ENCODE data around the gene KCNK7.

Gene KCNK7

DNA sequence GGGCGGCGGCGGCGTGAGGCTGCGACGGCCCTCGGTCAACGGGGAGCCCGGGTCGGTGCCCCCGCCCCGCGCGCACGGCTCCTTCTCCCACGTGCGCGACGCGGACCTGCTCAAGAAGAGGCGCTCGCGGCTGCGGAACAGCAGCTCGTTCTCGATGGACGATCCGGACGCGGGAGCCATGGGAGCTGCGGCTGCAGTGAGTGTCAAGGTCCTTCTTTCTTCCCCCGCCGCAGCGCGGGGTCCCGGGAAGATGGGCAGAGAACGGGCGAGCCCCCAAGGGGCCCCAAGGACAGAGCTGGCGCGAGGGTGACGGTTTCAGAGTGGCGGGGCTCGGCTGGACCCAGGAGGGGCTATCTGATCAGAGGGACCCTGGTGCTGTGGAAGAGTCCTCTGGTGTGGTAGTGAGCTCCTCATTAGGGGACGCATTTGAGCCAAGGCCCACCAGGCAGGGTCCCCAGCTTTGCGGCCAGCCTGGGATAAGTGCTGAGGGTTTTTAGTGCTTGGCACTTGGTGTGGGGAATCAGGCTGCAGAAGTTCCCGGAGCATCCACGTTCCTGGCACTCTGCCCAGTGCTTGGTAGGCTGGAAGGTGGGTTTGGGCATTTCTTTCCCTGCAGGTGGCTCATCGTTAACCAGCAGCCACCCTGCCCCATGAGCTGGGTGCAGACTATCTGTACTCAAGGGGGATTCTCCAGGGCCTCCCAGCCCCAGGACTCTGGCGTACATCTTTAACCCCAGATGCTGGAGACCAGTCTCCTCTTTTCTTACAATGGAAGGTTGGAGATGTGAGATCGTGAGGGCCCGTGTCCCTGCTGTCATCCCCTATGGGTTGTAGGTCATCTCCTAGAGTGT, 10.0 kb downstream of the KCNK7 start:
- no peak for DNase-seq

DNA sequence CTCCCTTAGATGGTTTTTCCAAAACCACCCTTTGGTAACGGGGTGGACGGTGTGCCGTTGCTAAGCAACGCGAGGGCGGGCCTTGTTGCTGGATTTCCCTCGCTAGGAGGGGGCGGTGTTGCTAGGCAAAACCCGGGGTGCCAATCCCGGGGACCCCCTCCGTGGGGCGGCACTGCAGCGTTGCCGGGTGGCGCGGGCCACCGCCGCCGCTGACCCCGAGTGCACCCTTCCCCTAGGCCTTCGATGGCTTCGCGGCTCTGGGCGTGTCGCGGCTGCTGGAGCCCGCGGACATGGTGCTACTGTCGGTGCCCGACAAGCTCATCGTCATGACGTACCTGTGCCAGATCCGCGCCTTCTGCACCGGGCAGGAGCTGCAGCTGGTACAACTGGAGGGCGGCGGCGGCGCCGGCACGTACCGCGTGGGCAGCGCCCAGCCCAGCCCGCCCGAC, 10.9 kb downstream of the KCNK7 start:
- DNase-seq, result no peak

DNA sequence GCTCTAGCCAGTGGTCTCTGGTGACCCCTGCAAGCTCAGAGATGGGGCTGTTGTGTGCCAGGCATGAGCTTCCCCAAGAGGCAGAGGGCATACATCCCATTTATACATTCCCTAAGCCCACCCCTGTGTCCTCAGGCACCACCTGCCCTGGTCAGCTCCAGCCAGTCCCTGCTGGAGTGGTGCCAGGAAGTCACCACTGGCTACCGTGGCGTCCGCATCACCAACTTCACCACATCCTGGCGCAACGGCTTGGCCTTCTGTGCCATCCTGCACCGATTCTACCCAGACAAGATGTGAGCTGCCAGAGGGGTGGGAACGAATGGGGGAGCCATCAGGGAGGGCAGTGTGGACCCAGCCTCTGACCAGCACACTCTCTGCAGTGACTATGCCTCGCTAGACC, 11.5 kb downstream of the KCNK7 start:
- no peak for DNase-seq

DNA sequence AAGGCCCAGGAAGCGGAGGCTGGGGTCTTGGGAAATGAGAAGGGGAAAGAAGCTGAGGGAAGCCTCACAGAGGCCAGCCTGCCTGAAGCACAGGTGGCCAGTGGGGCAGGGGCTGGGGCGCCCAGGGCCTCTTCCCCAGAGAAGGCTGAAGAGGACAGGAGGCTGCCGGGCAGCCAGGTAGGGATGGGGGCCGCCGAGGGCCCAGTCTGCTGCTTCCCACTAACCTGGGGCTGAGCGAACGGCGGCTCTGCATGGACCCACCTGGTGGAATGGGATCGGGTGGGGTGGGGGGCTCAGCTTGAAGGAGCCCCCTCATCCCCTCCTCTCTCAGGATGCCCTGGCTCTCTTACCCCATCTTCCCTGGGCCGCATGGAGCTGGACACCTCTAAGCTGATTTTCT, 12.0 kb downstream of the KCNK7 start:
- no peak for DNase-seq

DNA sequence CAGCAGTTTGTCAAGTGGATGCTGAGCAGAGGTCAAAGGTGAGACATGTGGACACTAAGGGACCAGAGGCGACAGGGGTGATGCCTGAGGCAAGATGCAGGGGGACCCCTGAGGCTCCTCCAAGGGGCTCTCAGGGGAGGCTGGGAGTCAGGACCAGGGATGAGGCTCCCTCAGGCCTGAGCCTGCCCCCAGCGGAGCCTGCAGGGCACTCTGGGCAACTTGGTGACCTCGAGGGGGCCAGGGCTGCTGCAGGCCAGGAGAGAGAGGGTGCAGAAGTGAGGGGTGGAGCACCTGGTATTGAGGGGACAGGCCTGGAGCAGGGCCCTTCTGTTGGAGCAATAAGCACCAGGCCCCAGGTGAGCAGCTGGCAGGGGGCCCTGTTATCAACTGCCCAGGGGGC, 13.7 kb downstream of the KCNK7 start:
- no peak for DNase-seq

DNA sequence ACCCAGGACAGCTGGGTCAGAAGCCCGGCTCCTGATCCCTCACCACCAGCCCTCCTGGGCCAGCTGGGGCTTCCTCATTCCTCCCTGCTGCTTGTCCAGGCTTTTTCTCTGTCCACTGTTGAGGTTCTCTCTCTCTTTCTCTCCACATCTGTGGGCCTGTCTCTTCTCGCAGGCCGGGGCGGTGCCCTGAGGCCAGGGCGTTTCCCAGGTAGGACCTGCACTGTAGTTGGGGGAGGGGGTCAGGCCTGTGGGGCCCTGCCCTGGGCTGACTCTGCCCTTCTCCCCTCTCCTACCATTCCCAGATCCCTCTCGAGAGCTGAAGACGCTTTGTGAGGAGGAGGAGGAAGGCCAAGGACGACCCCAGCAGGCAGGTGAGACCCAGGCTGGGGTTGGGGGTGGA, 14.8 kb downstream of the KCNK7 start:
- no peak for DNase-seq

DNA sequence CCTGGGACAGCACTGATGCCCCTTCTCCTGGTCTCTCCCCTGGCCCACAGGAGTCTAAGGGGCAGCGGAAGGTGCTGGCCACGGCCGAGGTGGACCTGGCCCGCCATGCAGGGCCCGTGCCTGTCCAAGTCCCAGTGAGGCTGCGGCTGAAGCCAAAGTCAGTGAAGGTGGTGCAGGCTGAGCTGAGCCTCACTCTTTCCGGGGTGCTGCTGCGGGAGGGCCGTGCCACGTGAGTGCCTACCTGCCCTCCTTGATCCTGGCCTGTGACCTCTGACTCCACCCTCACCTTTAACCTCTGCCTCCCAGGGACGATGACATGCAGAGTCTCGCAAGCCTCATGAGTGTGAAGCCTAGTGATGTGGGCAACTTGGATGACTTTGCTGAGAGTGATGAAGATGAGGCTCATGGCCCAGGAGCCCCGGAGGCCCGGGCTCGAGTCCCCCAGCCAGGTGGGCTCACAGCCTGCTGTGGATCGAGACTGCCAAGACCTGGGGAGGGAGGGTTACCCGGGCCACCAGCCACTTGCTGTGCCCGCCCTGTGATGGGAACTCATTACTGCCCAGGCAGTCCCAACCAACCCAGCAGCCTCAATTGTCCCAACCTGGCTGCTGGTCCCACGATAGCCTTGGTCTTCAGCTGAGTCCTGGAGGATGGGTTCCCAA, 15.4 kb downstream of the KCNK7 start:
- no peak for DNase-seq

DNA sequence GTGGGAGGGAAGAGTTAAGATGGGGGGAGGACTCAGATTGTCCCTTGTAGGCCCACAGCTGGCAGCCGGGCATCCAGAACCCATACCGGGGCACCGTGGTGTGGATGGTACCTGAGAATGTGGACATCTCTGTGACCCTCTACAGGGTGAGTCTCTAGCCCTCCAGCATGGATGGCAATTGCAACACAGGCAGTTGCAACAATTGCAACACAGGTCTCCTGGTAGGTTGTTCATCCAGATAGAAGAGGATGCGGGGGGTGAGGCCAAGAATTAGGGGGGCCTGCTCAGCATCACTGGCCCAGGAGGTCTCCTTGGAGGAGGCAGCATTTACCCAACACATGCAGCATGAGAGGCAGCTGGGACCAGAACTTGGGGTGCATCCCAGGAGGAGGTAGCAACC, 16.3 kb downstream of the KCNK7 start:
- DNase-seq, result no peak

DNA sequence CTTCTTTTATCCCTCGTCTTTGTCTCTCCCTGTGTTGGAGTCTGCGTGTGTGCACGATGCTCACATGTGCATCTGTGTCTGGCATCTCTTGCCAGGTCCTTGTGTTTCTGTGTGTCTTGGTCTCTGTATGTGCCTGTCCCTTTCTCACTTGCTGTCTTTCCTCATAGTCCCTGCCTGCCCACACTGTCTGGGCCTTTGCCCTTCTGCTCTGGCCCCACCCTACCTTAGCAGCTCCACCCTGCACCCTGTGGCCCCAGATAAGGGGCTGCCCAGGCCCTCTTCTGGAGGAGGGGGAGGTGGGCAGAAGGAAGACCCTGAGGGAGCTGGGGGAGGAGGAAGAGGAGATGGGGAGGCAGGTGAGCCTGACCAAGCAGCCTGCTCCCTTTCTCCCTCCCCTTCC, 16.9 kb downstream of the KCNK7 start:
- DNase-seq, result no peak

DNA sequence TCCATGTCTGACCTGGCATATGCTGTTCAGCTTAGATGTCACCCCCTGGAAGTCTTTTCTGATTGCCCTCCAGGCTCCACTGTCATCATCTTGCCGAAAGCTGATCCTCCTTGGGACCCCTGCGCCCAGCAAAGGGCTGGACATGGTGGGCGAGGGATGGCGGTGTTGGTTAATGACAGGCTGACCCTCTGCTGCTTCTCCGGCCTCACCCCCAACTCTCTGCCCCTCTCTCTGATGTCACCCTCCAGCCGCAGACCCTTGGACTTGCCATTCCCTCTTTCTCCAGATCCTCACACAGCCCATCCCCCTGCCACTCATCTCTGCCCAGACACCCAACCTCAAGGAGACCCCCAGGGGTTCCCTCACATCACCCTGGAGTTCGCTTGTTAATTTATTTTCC, 17.5 kb downstream of the KCNK7 start:
- no peak for DNase-seq

DNA sequence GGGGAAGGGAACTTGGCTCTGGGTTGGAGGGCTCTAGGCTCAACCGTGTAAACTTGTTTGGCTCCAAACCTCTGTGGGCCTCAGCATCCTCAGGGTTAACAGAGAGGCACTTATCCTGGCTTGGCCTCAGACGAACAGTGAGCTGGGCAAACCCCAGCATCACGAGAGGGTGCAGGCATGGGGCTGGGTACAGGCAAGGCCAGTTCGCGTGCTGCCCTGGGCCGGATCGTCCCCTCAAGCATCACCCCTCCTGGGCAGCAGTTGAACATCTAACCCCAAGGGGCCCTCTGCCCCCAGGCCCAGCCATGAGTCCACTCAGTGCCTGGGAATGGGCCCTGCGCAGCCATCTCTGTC, 17.9 kb downstream of the KCNK7 start:
- no peak for DNase-seq

DNA sequence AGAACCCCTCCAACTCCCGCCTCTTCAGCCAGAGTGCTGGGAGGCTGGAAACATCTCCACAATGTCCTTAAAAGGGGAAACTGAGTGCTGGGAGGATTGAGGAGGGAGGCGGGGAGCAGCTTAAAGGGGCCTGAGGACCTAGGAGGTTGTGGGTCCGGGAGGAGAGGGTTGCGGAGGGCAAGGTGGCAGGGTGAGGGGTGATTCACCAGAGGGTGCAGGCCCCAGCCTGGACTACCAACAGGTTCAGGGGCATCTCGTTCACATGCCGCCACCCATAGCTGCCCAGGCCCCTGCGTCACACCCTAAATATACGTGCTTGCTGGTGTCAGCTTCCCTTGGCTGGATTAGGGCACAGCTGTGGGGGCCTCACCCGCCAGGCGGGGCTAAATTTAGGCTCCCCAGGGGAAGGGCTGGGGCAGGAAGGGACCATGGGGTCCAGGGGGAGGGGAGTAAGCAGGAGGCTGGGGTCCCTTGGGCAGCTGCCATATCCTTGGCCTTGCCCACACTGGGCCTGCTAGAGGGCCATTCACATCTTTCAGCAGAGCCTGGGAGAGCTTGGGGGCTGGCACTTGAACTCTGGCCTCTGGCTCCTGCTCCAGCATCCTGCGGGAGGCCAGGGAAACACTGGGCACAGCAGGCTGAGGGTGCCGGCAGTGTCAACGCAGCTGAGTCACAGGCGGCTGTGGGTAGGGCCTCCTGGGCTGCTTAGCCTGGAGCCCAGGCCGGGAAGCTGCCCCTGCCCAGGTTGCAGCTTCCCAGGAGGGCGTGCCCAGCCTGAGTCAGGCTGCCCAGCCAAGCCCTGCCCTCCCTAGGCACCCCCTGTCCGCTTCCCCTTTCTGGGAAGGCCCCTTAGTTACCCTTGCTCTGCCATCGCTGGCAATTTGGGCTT, 18.5 kb downstream of the KCNK7 start:
- DNase-seq, result peak in 1 of 5 donors; percentile 26

DNA sequence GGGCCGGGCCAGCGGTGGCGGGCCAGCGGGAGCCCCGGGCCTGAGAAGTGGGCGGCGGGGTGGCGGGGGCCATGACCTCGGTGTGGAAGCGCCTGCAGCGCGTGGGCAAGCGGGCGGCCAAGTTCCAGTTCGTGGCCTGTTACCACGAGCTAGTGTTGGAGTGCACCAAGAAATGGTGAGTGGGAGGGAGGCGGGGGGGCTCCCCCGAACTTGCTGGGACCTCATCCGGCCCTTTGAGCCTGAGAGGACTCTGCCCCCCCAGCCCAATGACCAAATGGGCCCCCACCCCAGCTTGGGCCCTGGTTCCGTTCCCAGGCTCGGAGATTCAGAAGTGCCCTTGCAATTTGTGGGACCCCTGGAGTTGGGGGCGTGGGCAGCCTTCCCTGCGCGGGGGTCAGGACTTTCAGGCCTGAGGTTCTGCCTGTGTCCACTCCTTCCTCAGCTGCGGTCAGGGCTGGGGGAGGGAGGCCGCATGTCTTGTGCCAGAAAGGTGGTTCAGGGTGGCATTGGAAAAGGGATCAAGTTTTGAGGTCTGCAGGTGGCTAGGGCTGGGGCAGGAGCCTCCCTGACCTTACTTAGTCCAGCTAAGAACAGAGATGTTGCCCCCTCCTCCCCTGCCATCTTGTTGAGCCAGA, 19.3 kb downstream of the KCNK7 start:
- peak in 1 of 5 donors; percentile 19 for DNase-seq

DNA sequence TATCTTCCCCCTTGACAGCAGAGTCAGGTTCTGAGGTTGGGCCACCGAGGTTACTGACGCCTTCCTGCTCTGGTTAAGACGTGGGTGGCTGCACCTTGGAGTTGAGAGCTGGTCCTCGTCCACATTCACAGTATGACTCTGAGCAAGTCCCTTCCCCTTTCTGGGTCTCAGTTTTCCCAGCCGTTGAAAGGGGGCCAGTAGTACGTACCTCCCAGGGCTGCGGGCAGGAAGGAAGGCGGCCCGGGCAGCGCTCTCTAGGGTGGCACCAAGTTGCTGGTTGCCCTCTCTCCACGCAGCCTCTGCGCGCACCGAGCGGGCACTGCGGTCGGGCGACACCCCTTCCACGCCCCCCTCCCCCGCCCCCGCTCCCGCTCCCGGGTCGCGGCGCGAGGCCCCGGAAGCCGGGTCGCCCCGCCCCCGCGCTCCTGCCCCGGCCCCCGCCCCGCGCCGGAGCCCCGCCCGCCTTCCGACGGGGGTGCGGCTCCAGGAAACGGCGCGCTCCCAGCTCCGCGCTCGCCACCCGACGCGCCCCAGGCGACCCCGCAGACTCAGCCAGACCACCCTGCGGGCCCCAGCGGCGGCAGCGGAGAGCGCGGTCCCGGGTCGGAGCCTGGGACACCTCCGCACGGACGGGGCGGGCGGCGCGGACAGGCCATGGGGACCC, 19.9 kb downstream of the KCNK7 start, which contains the start of gene EHBP1L1:
Gene EHBP1L1, plus strand, starts transcription at position 486 of the 664 bp plus-strand sequence. CDS start 250 bp downstream, outside the sequence.
- DNase-seq, result peak; percentile 68 to 86 (median 69)

DNA sequence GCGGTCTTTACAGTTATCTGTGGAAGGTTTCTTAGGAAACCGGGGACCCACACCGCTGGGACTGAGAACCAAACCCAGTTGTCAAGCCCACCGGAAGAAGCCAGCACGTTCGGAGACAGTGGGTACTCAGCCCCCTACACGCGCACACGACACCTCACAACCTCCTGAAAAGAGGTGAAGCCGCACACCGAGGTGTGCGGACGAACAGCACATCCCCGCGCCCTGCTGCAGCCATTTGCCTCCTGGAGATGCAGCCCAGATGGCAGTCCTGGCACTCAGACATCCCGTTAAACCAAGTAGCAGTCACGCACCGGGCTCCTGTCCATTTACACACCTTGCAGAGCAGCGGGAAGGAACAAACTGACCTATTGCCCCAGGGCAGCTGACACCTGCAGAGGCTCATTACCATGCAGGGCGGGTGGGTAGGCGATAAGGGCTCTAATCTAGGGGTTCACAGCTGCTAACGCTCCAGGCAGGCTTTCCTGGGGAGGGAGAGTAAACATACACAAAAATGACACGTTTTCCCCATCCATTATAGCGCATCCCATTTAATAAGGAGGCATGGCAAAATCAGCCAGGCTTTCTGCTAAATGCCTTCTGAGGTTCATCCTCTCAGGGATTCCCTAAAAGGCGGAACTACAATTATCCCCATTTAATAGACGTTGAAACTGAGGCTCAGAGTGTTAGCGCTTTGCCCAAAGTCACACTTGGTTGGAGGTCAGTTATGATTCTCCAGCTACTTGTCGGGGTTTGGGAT, 20.6 kb downstream of the KCNK7 start:
- DNase-seq, result no peak

DNA sequence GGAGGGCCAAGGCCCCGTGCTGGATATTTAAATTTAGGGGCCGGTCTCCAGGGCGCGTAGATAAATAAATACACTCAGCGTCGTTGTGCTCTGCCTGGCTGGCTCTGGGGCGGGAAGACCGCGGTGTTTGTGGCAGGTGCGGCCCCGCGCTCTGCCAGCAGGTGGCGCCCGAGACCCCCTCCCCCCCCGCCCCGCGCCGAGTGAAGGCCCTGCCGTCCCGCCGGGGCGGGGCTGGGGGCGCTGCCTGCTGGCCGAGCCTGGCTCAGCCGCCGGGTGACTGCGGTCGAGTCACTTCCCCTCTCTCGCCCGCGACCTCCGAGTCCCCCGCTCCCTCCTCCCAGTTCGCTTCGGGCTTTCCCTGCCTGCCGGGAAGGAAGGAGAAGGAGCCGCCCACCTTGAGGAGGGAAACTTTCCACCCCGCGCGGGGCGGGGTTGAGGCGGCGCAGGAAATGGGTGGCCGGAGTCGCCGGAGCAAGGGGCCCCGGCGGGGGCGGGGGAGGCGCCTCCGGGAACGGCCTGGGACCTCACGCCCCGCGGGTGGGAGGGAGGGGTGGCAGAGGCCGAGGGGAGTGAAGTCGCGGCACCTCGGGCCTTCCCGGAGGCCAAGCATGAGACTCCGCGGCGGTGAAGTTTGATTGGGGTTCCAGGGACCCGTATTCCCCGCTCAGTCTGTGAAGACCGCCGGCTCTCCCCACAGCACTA, 21.3 kb downstream of the KCNK7 start:
- peak; percentile 74 to 95 (median 88) for DNase-seq

DNA sequence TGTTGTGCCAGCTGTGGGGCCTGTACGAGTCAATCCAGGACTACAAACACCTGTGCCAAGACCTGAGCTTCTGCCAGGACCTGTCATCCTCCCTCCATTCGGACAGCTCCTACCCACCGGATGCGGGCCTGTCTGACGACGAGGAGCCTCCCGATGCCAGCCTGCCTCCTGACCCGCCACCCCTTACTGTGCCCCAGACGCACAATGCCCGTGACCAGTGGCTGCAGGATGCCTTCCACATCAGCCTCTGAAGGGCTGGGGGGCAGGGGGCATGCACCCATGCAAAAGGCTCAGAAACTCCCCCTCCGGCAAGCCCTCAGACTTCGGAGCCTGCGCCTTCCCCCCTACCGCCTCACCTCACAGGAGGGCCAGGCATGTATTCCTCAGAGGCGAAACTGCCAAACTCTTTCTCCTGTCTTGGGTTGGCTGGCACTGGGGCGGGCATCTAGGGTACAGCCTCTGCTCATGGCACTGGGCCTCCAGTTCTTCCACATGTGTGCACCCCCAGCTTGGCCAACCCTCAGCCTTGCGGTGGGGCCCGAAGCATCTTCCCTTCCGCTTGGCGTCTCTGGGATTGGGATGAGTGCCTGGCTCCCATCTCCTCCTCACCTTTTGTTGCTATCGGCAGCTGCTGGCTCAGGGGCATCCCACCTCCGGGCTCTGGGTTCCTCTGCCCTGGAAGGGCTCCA, 22.1 kb downstream of the KCNK7 start:
- DNase-seq, result no peak

DNA sequence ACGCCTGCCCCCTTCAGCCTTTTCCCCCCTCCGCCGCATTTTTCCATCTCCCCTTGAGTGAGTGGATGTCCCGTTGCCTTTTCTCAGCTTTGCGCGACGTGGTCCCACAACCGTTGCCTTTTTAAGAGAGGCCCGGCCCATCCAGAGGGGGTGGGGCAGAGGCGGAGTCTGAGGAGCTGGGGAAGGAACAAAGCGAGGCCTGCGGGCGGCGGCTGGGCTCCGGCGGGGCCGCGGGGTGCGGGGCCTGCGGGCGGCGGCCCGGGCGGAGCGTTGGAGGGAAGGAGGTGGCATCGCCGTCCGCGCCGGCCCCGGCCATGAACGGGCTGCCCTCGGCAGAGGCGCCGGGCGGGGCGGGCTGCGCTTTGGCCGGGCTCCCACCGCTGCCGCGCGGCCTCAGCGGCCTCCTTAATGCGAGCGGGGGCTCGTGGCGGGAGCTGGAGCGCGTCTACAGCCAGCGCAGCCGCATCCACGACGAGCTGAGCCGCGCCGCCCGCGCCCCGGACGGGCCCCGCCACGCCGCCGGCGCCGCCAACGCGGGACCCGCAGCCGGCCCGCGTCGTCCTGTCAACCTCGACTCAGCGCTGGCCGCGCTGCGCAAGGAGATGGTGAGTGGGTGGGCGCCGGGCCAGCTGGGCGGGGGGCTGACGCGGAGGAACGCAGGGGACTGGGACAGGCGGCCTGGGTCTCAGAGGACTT, 23.1 kb downstream of the KCNK7 start, which contains the start of gene FAM89B:
Gene FAM89B, plus strand, starts transcription at position 183 of the 696 bp plus-strand sequence. Its CDS starts 132 bp downstream, at position 315.
- DNase-seq, result peak; percentile 70 to 87 (median 81)

DNA sequence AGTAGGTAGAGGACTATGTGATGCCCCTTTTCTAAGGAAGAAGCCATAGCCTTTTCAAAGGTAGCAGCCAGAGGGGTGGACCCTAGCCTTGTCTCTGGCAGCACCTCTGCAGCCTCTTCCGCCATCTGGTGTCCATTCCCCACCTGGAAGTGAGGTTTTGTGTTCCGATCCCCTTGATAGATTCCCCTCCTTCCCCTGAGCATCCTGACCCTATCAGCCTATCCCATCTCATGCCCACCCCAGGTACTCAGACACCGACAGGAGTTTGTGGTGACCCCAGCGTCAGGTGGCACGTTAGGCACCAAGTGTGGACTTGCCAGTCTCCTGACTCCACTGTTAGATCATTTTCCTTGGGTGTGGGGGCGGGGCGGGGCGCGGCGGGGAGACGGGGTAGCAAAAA, 23.7 kb downstream of the KCNK7 start:
- peak in 1 of 5 donors; percentile 50 for DNase-seq
